PC-3 (cell line): ENCODE results near the gene LGR4. TPM values are rescaled to one million over a fixed set of nuclear protein-coding genes. Genes with fewer than 3 reads are reported as not detected.

Experiments
- ATAC-seq: fragments of 200-7000 bp; cut with Tn5 transposase; 2 replicates; pipeline ENCODE4 v1.9.1; 2020; ENCODE audit warnings: mild to moderate bottlenecking, moderate library complexity
- BruUV-seq: library from RNA; stranded (reverse); fragments of 400-500 nt; replicated peaks from 2 replicates; lab custom pipeline; 2021; lab: Mats Ljungman, UMichigan
- CTCF ChIA-PET: fragments of 300-600 bp; sonication (Branson Sonifier 250); formaldehyde crosslinking; loops from one replicate; lab custom pipeline; 2022; ENCODE audit warnings: antibody characterized with exemption; lab: Charles Lee
- POLR2A ChIA-PET: fragments of 300-600 bp; sonication (Branson Sonifier 250); formaldehyde crosslinking; loops from one replicate; lab custom pipeline; 2022; ENCODE audit warnings: antibody characterized with exemption; ENCODE audit not compliant: unreplicated experiment; lab: Charles Lee
- DNase-seq: peaks from one replicate; pipeline ENCODE4 v3.0.0-alpha.2; 2015
- H2AFZ ChIP-seq: fragments of 300-600 bp; sonication (generic); 2 replicates; pipeline ENCODE4 v1.6.0; 2016; ENCODE audit warnings: antibody characterized with exemption, low read length
- H3F3A ChIP-seq: fragments of 300-600 bp; sonication (generic); one replicate; pipeline ENCODE4 v1.6.0; 2017; ENCODE audit warnings: antibody characterized with exemption, low read length, control low read depth, mild to moderate bottlenecking; ENCODE audit not compliant: unreplicated experiment
- H3K27ac ChIP-seq: fragments of 300-600 bp; sonication (generic); 2 replicates; pipeline ENCODE4 v1.5.1; 2016; ENCODE audit warnings: mild to moderate bottlenecking, low read length
- H3K27me3 ChIP-seq: fragments of 300-600 bp; sonication (generic); 2 replicates; pipeline ENCODE4 v1.6.1; 2016; ENCODE audit warnings: low read length, mixed read lengths
- H3K36me3 ChIP-seq: fragments of 300-600 bp; sonication (generic); 2 replicates; pipeline ENCODE4 v1.6.1; 2016; ENCODE audit warnings: low read depth, mixed run types, low read length, mixed read lengths
- H3K4me1 ChIP-seq: fragments of 300-600 bp; sonication (generic); 2 replicates; pipeline ENCODE4 v1.5.1; 2016; ENCODE audit warnings: low read length; ENCODE audit not compliant: insufficient read depth
- H3K4me2 ChIP-seq: fragments of 300-600 bp; sonication (generic); 2 replicates; pipeline ENCODE4 v1.6.0; 2016; ENCODE audit warnings: low read length
- H3K4me3 ChIP-seq: fragments of 300-600 bp; sonication (generic); 2 replicates; pipeline ENCODE4 v1.5.1; 2016; ENCODE audit warnings: mild to moderate bottlenecking, low read length, mixed read lengths
- H3K79me2 ChIP-seq: fragments of 300-600 bp; sonication (generic); 2 replicates; pipeline ENCODE4 v1.6.1; 2017; ENCODE audit warnings: low read length, mixed read lengths
- H3K9ac ChIP-seq: fragments of 300-600 bp; sonication (generic); 2 replicates; pipeline ENCODE4 v1.6.0; 2016; ENCODE audit warnings: mild to moderate bottlenecking, low read length
- H3K9me2 ChIP-seq: fragments of 300-600 bp; sonication (generic); replicated peaks from 2 replicates; pipeline ENCODE4 v1.6.1; 2016; ENCODE audit warnings: mixed run types, low read length, mixed read lengths
- H3K9me3 ChIP-seq: fragments of 300-600 bp; sonication (generic); 2 replicates; pipeline ENCODE4 v1.6.1; 2016; ENCODE audit warnings: low read length, mixed read lengths
- H4K20me1 ChIP-seq: fragments of 300-600 bp; sonication (generic); 2 replicates; pipeline ENCODE4 v1.6.1; 2016; ENCODE audit warnings: low read length, mixed read lengths
- CTCF ChIP-seq: fragments of 300-600 bp; sonication (generic); conservative IDR thresholded peaks from 2 replicates; pipeline ENCODE4 v1.5.1; 2017; ENCODE audit warnings: antibody characterized with exemption, low read depth, mild to moderate bottlenecking, low read length
- EZH2 ChIP-seq: fragments of 300-600 bp; sonication (generic); IDR thresholded peaks from one replicate; pipeline ENCODE4 v1.6.1; 2017; ENCODE audit warnings: antibody characterized with exemption, mild to moderate bottlenecking, low read length; ENCODE audit not compliant: unreplicated experiment
- EZH2phosphoT487 ChIP-seq: fragments of 300-600 bp; sonication (generic); IDR thresholded peaks from 2 replicates; pipeline ENCODE4 v1.6.1; 2018; ENCODE audit warnings: mild to moderate bottlenecking, antibody characterized with exemption, low read length, borderline replicate concordance
- intact Hi-C: fragments of 100-400 bp; cut with micrococcal nuclease; formaldehyde crosslinking; loops from 2 replicates; pipeline ENCODE4 v1.9.0; 2023
- total RNA-seq: library from RNA; depleted of rRNA; stranded (reverse); fragments of >200 nt; gene quantifications from 2 replicates; pipeline ENCODE4 v1.2.3, GENCODE V29; 2014

The LGR4 gene
- total RNA-seq, 1 experiment from 2014 or later, result 13.5 TPM

- Histone ChIP-seq H3K4me3 (peak overlapping the region; percentile 87), H3K4me2 (peak overlapping the region; percentile 98), H3K27ac (no peak overlapping the region), H3K27me3 (no peaks in the 10 kb centered on the region), H3K79me2 (peaks cover 46% of the 10 kb centered on the region), H3K9me2 (no peaks in the 10 kb centered on the region), H3K9ac (peak overlapping the region; percentile 98), H2AFZ (no peak overlapping the region), H4K20me1 (peaks cover 5% of the 10 kb centered on the region; the same call in 1 of the 2 replicates), H3K4me1 (peaks cover 16% of the 10 kb centered on the region), H3K9me3 (no peaks in the 10 kb centered on the region), H3K36me3 (no peaks in the 10 kb centered on the region; the same call in 1 of the 2 replicates), H3F3A (no peaks in the 10 kb centered on the region)
- no peak for ATAC-seq
- POLR2A ChIA-PET, result no interaction called here
- TF ChIP-seq CTCF (no peak), EZH2 (no peak), EZH2phosphoT487 (no peak)
- intact Hi-C loops, result loop anchor here (5.0 kb wide), 1 partner anchor 105 kb away; no protein-coding TSS in a partner anchor
- DNase-seq, result no peak
- CTCF ChIA-PET, result interaction anchor here (0.6 kb wide), 1 partner anchor 326 kb away, joined by 6 read pairs; no protein-coding TSS in a partner anchor
- BruUV-seq, result no TSS peak
Observed at GRCh38 chr11:27507557-27508322, 35.1 kb upstream of the LGR4 start.

GRCh38 chr11:27506200-27507182 lies 33.9 kb upstream of the LGR4 start, which contains the start of gene LIN7C:
LIN7C (minus strand) TSS chr11:27506769; CDS start chr11:27506752, 17 bp downstream.
- Histone ChIP-seq H3K27me3 (no peaks in the 10 kb centered on the region), H3K4me3 (peak within 1 kb of the TSS; percentile 87), H3K4me1 (peaks cover 16% of the 10 kb centered on the region), H3K4me2 (peak within 1 kb of the TSS; percentile 98), H3K9me2 (no peaks in the 10 kb centered on the region), H4K20me1 (peaks cover 11% of the 10 kb centered on the region), H3K27ac (peak within 1 kb of the TSS; percentile 53), H3K36me3 (peaks cover 7% of the 10 kb centered on the region), H2AFZ (peak within 1 kb of the TSS; percentile 94), H3K9ac (peak within 1 kb of the TSS; percentile 98), H3F3A (no peaks in the 10 kb centered on the region), H3K79me2 (peaks cover 57% of the 10 kb centered on the region), H3K9me3 (no peaks in the 10 kb centered on the region)
- peak; percentile 92 for DNase-seq
- peak; percentile 96 for ATAC-seq
- intact Hi-C loops, result loop anchor here (5.0 kb wide), 1 partner anchor 106 kb away; no protein-coding TSS in a partner anchor
- POLR2A ChIA-PET, result no interaction called here
- TSS peak; percentile 77 for BruUV-seq
- CTCF ChIA-PET, result no interaction called here
- no peak for TF ChIP-seq EZH2phosphoT487
- no peak for TF ChIP-seq CTCF
- TF ChIP-seq EZH2, result no peak
